Breast epithelium (tissue), 4 donors: ENCODE data around the gene GLRA1. TPM values are rescaled to one million over a fixed set of nuclear protein-coding genes. Genes with fewer than 3 reads are reported as not detected.

ENCODE experiments used
- DNase-seq, 2 donors: peaks; one replicate each; pipeline ENCODE4 v3.0.0-alpha.2; 2019; ENCODE audit warnings: low spot score in 2 of 2
- H3K27ac ChIP-seq, 2 donors: fragments of 200-600 bp; sonication (generic) in 1 of 2; one replicate each; pipeline ENCODE4 v1.5.1; 2016 to 2019; ENCODE audit warnings: mild to moderate bottlenecking in 1 of 2
- H3K27me3 ChIP-seq, 2 donors: fragments of 200-600 bp; sonication (generic) in 1 of 2; one replicate each; pipeline versions ENCODE4 v1.5.1 to v1.6.0; 2017 to 2019; ENCODE audit warnings: control low read depth in 1 of 2, mild to moderate bottlenecking in 1 of 2
- H3K36me3 ChIP-seq: fragments of 200-600 bp; one replicate; pipeline ENCODE4 v1.5.1; 2019
- H3K4me1 ChIP-seq, 2 donors: fragments of 200-600 bp; sonication (generic); one replicate each; pipeline ENCODE4 v1.5.1; 2016 to 2019; ENCODE audit warnings: control low read depth in 1 of 2
- H3K4me3 ChIP-seq, 3 donors: fragments of 200-600 bp; sonication (generic); 1 replicate in 2 of 3; 2 replicates in 1 of 3; pipeline ENCODE4 v1.5.1; 2016 to 2019; ENCODE audit warnings: mild to moderate bottlenecking in 3 of 3, moderate library complexity in 2 of 3
- H3K9me3 ChIP-seq, 2 donors: fragments of 200-600 bp; sonication (generic) in 1 of 2; one replicate each; pipeline ENCODE4 v1.5.1; 2016 to 2019; ENCODE audit warnings: control low read depth in 1 of 2
- CTCF ChIP-seq, 3 donors: fragments of 450-650 bp; IDR thresholded peaks; one replicate each; pipeline ENCODE4 v1.5.1; 2016 to 2017; ENCODE audit warnings: antibody characterized with exemption in 3 of 3, mild to moderate bottlenecking in 3 of 3, moderate library complexity in 3 of 3
- POLR2A ChIP-seq: fragments of 450-650 bp; IDR thresholded peaks from one replicate; pipeline ENCODE4 v1.6.1; 2016; ENCODE audit warnings: antibody characterized with exemption, mild to moderate bottlenecking, moderate library complexity
- POLR2AphosphoS5 ChIP-seq, 3 donors: sonication (generic); formaldehyde crosslinking; IDR thresholded peaks; one replicate each; pipeline ENCODE4 v1.6.1; 2017; ENCODE audit warnings: antibody characterized with exemption in 3 of 3
- intact Hi-C: fragments of 100-400 bp; cut with DNase I; formaldehyde crosslinking; loops from one replicate; pipeline ENCODE4 v1.15.1; 2023; ENCODE audit warnings: low total_unique reads
- total RNA-seq, 3 donors: library from RNA; depleted of rRNA; stranded (reverse); fragments of >200 nt; gene quantifications; one replicate each; pipeline ENCODE4 v1.1.0, GENCODE V29; 2016

GLRA1 gene
- total RNA-seq, 3 donors from 2014 or later, result not detected

- DNase-seq, result no peak
- Histone ChIP-seq H3K9me3 (no peaks in the 10 kb centered on the region), H3K4me3 (no peak overlapping the region), H3K4me1 (no peaks in the 10 kb centered on the region), H3K27ac (no peak overlapping the region), H3K27me3 (no peaks in the 10 kb centered on the region), H3K36me3 (no peaks in the 10 kb centered on the region)
- no peak for TF ChIP-seq CTCF (IDR thresholded peaks at IDR 0.05)
- TF ChIP-seq POLR2A, result no peak
- no peak for TF ChIP-seq POLR2AphosphoS5 (IDR thresholded peaks at IDR 0.05)
- intact Hi-C loops, result loop anchor here (10.0 kb wide), 1 partner anchor 1542 kb away; no protein-coding TSS in a partner anchor
These were observed 32.3 kb downstream of the GLRA1 start for GRCh38 chr5:151892393-151892792.

DNA sequence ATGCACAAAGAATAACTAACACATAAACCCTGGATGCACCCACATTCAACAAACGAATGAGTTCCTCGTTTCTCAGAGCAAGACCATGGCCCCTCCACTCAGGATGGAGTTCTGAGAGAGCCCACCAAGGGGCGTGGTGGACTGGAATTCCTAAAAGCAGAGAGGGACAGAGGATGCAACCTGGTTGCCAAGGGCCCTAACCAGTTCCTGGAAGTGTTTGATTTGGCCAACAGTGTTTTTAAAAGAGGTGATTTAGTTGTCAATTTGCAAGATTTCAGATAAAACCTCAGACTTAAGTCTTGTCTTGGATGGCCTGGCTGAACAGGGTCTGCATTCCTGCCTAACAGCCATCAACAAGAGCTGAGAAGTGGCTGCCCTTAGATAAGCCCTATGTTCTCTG lies 34.4 kb downstream of the GLRA1 start:
- Histone ChIP-seq H3K27me3 (no peaks in the 10 kb centered on the region), H3K4me1 (no peaks in the 10 kb centered on the region), H3K4me3 (no peak overlapping the region), H3K36me3 (peaks cover 3% of the 10 kb centered on the region), H3K9me3 (no peaks in the 10 kb centered on the region), H3K27ac (no peak overlapping the region)
- TF ChIP-seq CTCF (IDR thresholded peaks at IDR 0.05), result no peak
- TF ChIP-seq POLR2AphosphoS5 (IDR thresholded peaks at IDR 0.05), result no peak
- no peak for TF ChIP-seq POLR2A
- intact Hi-C loops, result loop anchor here (10.0 kb wide), 1 partner anchor 1545 kb away; no protein-coding TSS in a partner anchor
- no peak for DNase-seq

GRCh38 chr5:151889614-151890013 lies 35.0 kb downstream of the GLRA1 start:
- no peak for DNase-seq
- intact Hi-C loops, result loop anchor here (10.0 kb wide), 1 partner anchor 1545 kb away; no protein-coding TSS in a partner anchor
- no peaks in the 10 kb centered on the region for H3K4me1 ChIP-seq
- H3K27ac ChIP-seq, result no peak overlapping the region
- peaks cover 3% of the 10 kb centered on the region for H3K36me3 ChIP-seq
- H3K9me3 ChIP-seq, result no peaks in the 10 kb centered on the region
- TF ChIP-seq POLR2AphosphoS5 (IDR thresholded peaks at IDR 0.05) (no peak), CTCF (IDR thresholded peaks at IDR 0.05) (no peak), POLR2A (no peak)
- H3K4me3 ChIP-seq, result no peak overlapping the region
- H3K27me3 ChIP-seq, result no peaks in the 10 kb centered on the region

GRCh38 chr5:151886546-151887275 lies 37.9 kb downstream of the GLRA1 start:
- Histone ChIP-seq H3K27ac (no peak overlapping the region), H3K36me3 (peaks cover 3% of the 10 kb centered on the region), H3K9me3 (no peaks in the 10 kb centered on the region), H3K27me3 (no peaks in the 10 kb centered on the region), H3K4me1 (no peaks in the 10 kb centered on the region), H3K4me3 (no peak overlapping the region)
- TF ChIP-seq POLR2AphosphoS5 (IDR thresholded peaks at IDR 0.05), result no peak
- no peak for TF ChIP-seq POLR2A
- no peak for TF ChIP-seq CTCF (IDR thresholded peaks at IDR 0.05)
- no peak for DNase-seq
- intact Hi-C loops, result no loop called here

GRCh38 chr5:151885138-151885908 lies 39.3 kb downstream of the GLRA1 start:
- Histone ChIP-seq H3K27ac (no peak overlapping the region), H3K4me3 (no peak overlapping the region), H3K4me1 (no peaks in the 10 kb centered on the region), H3K9me3 (no peaks in the 10 kb centered on the region), H3K36me3 (peaks cover 3% of the 10 kb centered on the region), H3K27me3 (no peaks in the 10 kb centered on the region)
- no peak for DNase-seq
- TF ChIP-seq POLR2AphosphoS5 (IDR thresholded peaks at IDR 0.05) (no peak), POLR2A (no peak), CTCF (IDR thresholded peaks at IDR 0.05) (no peak)
- intact Hi-C loops, result no loop called here
